Right cardiac atrium (tissue), 5 donors: ENCODE data around the gene ENDOD1. TPM values are rescaled to one million over a fixed set of nuclear protein-coding genes. Genes with fewer than 3 reads are reported as not detected.
A peak's percentile ranks its signal among the peaks of the same experiment; 100 is the strongest.

Experiments used
- ATAC-seq, 2 donors: fragments of 200-7000 bp; cut with Tn5 transposase; one replicate each; pipeline versions ENCODE4 v1.8.0 to v1.9.1; 2020; ENCODE audit warnings: moderate library complexity in 2 of 2, mild to moderate bottlenecking in 1 of 2
- DNase-seq, 3 donors: peaks; one replicate each; pipeline ENCODE4 v3.0.0-alpha.2; 2020
- H3K27ac ChIP-seq: one replicate; pipeline ENCODE4 v1.5.1; 2013; ENCODE audit warnings: mild to moderate bottlenecking, low read length, control low read depth, moderate library complexity
- H3K27me3 ChIP-seq: one replicate; pipeline ENCODE4 v1.6.1; 2013; ENCODE audit not compliant: control insufficient read depth, insufficient read depth
- H3K4me1 ChIP-seq: one replicate; pipeline ENCODE4 v1.6.1; 2013; ENCODE audit warnings: low read length; ENCODE audit not compliant: control insufficient read depth, insufficient read depth
- H3K4me3 ChIP-seq: one replicate; pipeline ENCODE4 v1.5.1; 2013; ENCODE audit warnings: low read length, control low read depth
- H3K9me3 ChIP-seq: one replicate; pipeline ENCODE4 v1.6.1; 2013; ENCODE audit warnings: low read length; ENCODE audit not compliant: control insufficient read depth
- WGBS: extraction: QIAGEN DNeasy Blood & Tissue Kit; methylation state at CpG from one replicate; pipeline ENCODE4 v1.1.7; 2013; 5-methylcytosine and 5-hydroxymethylcytosine counted together
- intact Hi-C, 4 donors: fragments of 100-400 bp; cut with DNase I; formaldehyde crosslinking; loops; one replicate each; pipeline versions ENCODE4 v1.11.0 to v1.14.0; 2022 to 2023
- polyA plus RNA-seq: library from polyadenylated mRNA; stranded (reverse); fragments of 200-250 nt; gene quantifications from one replicate; pipeline ENCODE4 v1.2.3, GENCODE V29; 2013
- total RNA-seq, 4 donors: library from RNA; stranded (reverse); fragmentation: NEBNext Ultra II Directional; extraction: Animal tissue kit (Norgen Biotek cat#: 25700); gene quantifications; one replicate each; pipeline ENCODE4 v1.2.1, GENCODE V29; 2021
- donor health status: healthy with polysubstance abuse.
- donor health status: DM: no; HTN: yes; CAD: no.
- donor health status: DM: no; HTN: no; CAD: no.
- donor health status: DM: no; HTN: yes; CAD: no; lungs with severe emphysema.
- donor health status: DM: yes; HTN: yes; CAD: no.

Gene ENDOD1
- total and polyA plus RNA-seq, 5 donors = 8.8 to 19.5 (median 14.5) TPM

DNA sequence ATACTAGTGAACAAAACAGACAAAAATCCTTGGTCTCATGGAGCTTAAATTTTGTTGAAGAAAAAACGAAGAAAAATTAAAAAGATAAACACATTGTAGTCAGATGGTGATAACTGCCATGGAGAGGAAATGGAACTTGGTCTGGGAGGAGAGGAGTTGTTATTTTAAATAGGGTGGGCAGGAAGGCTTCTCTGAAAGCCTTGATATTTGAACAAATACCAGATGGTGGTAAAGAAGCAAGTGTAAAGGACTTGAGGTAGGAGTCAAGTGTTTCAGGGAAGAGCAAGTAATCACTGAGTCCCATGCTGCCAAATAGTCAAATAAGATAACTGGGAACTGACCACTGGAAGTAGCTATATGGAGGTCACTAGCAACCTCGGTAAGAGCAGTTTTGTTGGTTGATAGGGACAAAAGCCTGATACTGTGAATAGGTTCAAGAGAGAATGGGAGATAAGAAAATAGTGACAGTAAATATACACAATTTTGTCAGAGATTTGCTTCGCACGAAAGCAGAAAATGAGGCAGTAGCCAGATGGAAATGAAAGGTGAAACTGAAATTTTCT lies 86.3 kb downstream of the ENDOD1 start:
- DNase-seq (no peak), ATAC-seq (peak in 1 of 2 donors; percentile 63)
- Histone ChIP-seq H3K27me3 (no peaks in the 10 kb centered on the region), H3K27ac (no peak overlapping the region), H3K4me3 (no peak overlapping the region), H3K9me3 (no peaks in the 10 kb centered on the region), H3K4me1 (no peaks in the 10 kb centered on the region)
- WGBS = 61% methylated on average over 4 of the region's 4 CpGs
- intact Hi-C loops = no loop called here

Other genes starting within 250 kb of the ENDOD1 start
- 10 to 100 TPM; 63.6 to 82.7 (median 67.0) TPM for gene CWC15, start 116.3 kb upstream of the ENDOD1 start, total RNA-seq
- 75.3 TPM for gene CWC15, start 116.3 kb upstream of the ENDOD1 start, polyA plus RNA-seq
- 1 to 10 TPM in 3 of 4 donors, under 1 TPM in 1; 0.64 to 1.3 (median 1.1) TPM for gene KDM4D, start 116.1 kb upstream of the ENDOD1 start, total RNA-seq
- 0.79 TPM for gene KDM4D, start 116.1 kb upstream of the ENDOD1 start, polyA plus RNA-seq
- gene KDM4E, start 64.6 kb upstream of the ENDOD1 start, total RNA-seq = not detected
- not detected for gene KDM4E, start 64.6 kb upstream of the ENDOD1 start, polyA plus RNA-seq
- not detected for gene KDM4F, start 40.4 kb upstream of the ENDOD1 start, total RNA-seq
- not detected for gene KDM4F, start 40.4 kb upstream of the ENDOD1 start, polyA plus RNA-seq
- gene SRSF8, start 22.9 kb upstream of the ENDOD1 start, total RNA-seq = 10 to 100 TPM; 30.5 to 39.4 (median 35.0) TPM
- gene SRSF8, start 22.9 kb upstream of the ENDOD1 start, polyA plus RNA-seq = 32.1 TPM
- gene SESN3, start 141.4 kb downstream of the ENDOD1 start, total RNA-seq = 10 to 100 TPM in 3 of 4 donors, 1 to 10 TPM in 1; 9.1 to 15.3 (median 12.0) TPM
- gene SESN3, start 141.4 kb downstream of the ENDOD1 start, polyA plus RNA-seq = 3.2 TPM